Endodermal cell (in vitro differentiated cells): ENCODE data around the gene SRGN. TPM values are rescaled to one million over a fixed set of nuclear protein-coding genes. Genes with fewer than 3 reads are reported as not detected.

Experiments used
- DNase-seq: peaks from one replicate; pipeline ENCODE4 v3.0.0-alpha.2; 2017
- H3K27ac ChIP-seq: 2 replicates; pipeline ENCODE4 v1.5.1; 2013; ENCODE audit warnings: mild to moderate bottlenecking, low read depth, low read length, moderate library complexity
- H3K27me3 ChIP-seq: 2 replicates; pipeline ENCODE4 v1.6.1; 2013; ENCODE audit warnings: mild to moderate bottlenecking, low read length, moderate library complexity; ENCODE audit not compliant: insufficient read depth, control insufficient read depth, poor library complexity, severe bottlenecking
- H3K36me3 ChIP-seq: 2 replicates; pipeline ENCODE4 v1.7.0; 2013; ENCODE audit warnings: mild to moderate bottlenecking, low read length, moderate library complexity; ENCODE audit not compliant: control insufficient read depth, insufficient read depth
- H3K4me1 ChIP-seq: one replicate; pipeline ENCODE4 v1.7.0; 2013; ENCODE audit warnings: low read length; ENCODE audit not compliant: control insufficient read depth, insufficient read depth
- H3K4me3 ChIP-seq: 2 replicates; pipeline ENCODE4 v1.5.1; 2013; ENCODE audit warnings: mild to moderate bottlenecking, low read length, moderate library complexity
- H3K9ac ChIP-seq: 2 replicates; pipeline ENCODE4 v1.6.1; 2013; ENCODE audit warnings: mild to moderate bottlenecking, low read length, moderate library complexity; ENCODE audit not compliant: poor library complexity, severe bottlenecking; ENCODE audit errors: extremely low read depth
- H3K9me3 ChIP-seq: 2 replicates; pipeline ENCODE4 v1.6.1; 2013; ENCODE audit warnings: mild to moderate bottlenecking, low read length, moderate library complexity; ENCODE audit not compliant: control insufficient read depth
- H3K27ac Mint-ChIP-seq: 2 replicates; pipeline ENCODE4 v1.8.0; 2020; ENCODE audit warnings: mixed read lengths
- H3K27me3 Mint-ChIP-seq: 2 replicates; pipeline ENCODE4 v1.8.0; 2021; ENCODE audit warnings: mild to moderate bottlenecking, mixed read lengths; ENCODE audit not compliant: insufficient read depth
- H3K36me3 Mint-ChIP-seq: 2 replicates; pipeline ENCODE4 v1.8.0; 2020; ENCODE audit warnings: low read depth, mixed read lengths
- H3K4me1 Mint-ChIP-seq: 2 replicates; pipeline ENCODE4 v1.8.0; 2020; ENCODE audit warnings: mixed read lengths
- H3K4me3 Mint-ChIP-seq: 2 replicates; pipeline ENCODE4 v1.8.0; 2020; ENCODE audit warnings: mild to moderate bottlenecking, moderate library complexity, mixed read lengths
- H3K9me3 Mint-ChIP-seq: 2 replicates; pipeline ENCODE4 v1.8.0; 2020; ENCODE audit warnings: mild to moderate bottlenecking, mixed read lengths
- CTCF ChIP-seq: fragments of 200-600 bp; sonication (generic); conservative IDR thresholded peaks from 2 replicates; pipeline ENCODE4 v1.5.0; 2021; ENCODE audit warnings: antibody characterized with exemption, mild to moderate bottlenecking
- WGBS, 2 experiments: methylation state at CpG; one replicate each; pipeline versions ENCODE4 v1.1.5 to v1.1.7; 2013; ENCODE audit warnings: missing lambda C conversion rate in 2 of 2, mixed read lengths in 1 of 2; ENCODE audit not compliant: insufficient coverage in 1 of 2, insufficient read length in 1 of 2; 5-methylcytosine and 5-hydroxymethylcytosine counted together
- total RNA-seq, 2 donors: library from RNA; stranded (reverse); fragmentation: NEBNext Ultra II Directional in 1 of 2; extraction: Animal tissue kit (Norgen Biotek cat#: 25700) in 1 of 2; gene quantifications; 2 replicates in 1 of 2; 3 replicates in 1 of 2; pipeline ENCODE4 v1.2.1, GENCODE V29; 2021

Gene SRGN
- total RNA-seq, 2 donors from 2014 or later, result not detected

- no peaks in the 10 kb centered on the region for H3K4me1 ChIP-seq
- Mint-ChIP-seq H3K9me3 (no peaks in the 10 kb centered on the region), H3K27ac (no peak overlapping the region), H3K4me3 (no peak overlapping the region), H3K27me3 (peaks cover 3% of the 10 kb centered on the region), H3K4me1 (no peaks in the 10 kb centered on the region), H3K36me3 (no peaks in the 10 kb centered on the region)
- H3K9ac ChIP-seq, result no peak overlapping the region
- no peak overlapping the region for H3K4me3 ChIP-seq
- no peak for TF ChIP-seq CTCF
- DNase-seq, result no peak
- WGBS, 2 experiments, result 94 to 97% methylated on average over 4 to 6 of the region's 6 CpGs
- no peaks in the 10 kb centered on the region for H3K9me3 ChIP-seq
- H3K27me3 ChIP-seq, result no peaks in the 10 kb centered on the region
- H3K27ac ChIP-seq, result no peak overlapping the region
- no peaks in the 10 kb centered on the region for H3K36me3 ChIP-seq
Observed at GRCh38 chr10:69049566-69049961, 38.3 kb upstream of the SRGN start.

DNA sequence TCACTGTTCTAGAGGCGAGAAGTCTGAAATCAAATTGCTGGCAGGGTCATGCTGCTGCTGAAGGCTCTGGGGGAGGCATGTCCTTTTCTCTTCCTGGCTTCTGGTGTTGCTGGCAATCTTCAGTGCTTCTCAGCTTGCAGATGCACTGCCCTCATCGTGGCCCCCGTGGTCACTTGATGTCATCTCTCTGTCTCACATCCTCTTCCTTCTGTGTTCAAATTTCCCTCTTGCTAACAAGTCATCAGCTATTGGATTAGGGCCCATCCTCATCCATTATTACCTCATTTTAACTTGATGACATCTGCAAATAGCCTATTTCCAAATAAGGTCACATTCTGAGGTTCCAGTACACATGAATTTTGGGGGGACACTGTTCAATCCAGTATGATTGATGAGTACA, 36.6 kb upstream of the SRGN start:
- Histone ChIP-seq H3K4me3 (no peak overlapping the region), H3K27ac (no peak overlapping the region), H3K4me1 (no peaks in the 10 kb centered on the region), H3K9me3 (no peaks in the 10 kb centered on the region), H3K9ac (no peak overlapping the region), H3K27me3 (no peaks in the 10 kb centered on the region), H3K36me3 (no peaks in the 10 kb centered on the region)
- no peak overlapping the region for H3K4me3 Mint-ChIP-seq
- TF ChIP-seq CTCF, result no peak
- no peak overlapping the region for H3K27ac Mint-ChIP-seq
- H3K4me1 Mint-ChIP-seq, result no peaks in the 10 kb centered on the region
- no peaks in the 10 kb centered on the region for H3K9me3 Mint-ChIP-seq
- DNase-seq, result no peak
- 86 to 90% methylated on average over 3 of the region's 3 CpGs for WGBS, 2 experiments
- no peaks in the 10 kb centered on the region for H3K36me3 Mint-ChIP-seq
- peaks cover 3% of the 10 kb centered on the region for H3K27me3 Mint-ChIP-seq

- Mint-ChIP-seq H3K27ac (no peak overlapping the region), H3K4me3 (no peak overlapping the region), H3K4me1 (peaks cover 3% of the 10 kb centered on the region), H3K9me3 (no peaks in the 10 kb centered on the region), H3K36me3 (no peaks in the 10 kb centered on the region), H3K27me3 (peaks cover 3% of the 10 kb centered on the region)
- H3K36me3 ChIP-seq, result no peaks in the 10 kb centered on the region
- H3K9ac ChIP-seq, result no peak overlapping the region
- H3K27ac ChIP-seq, result no peak overlapping the region
- WGBS, 2 experiments, result 87 to 88% methylated on average over 9 to 10 of the region's 10 CpGs
- no peak overlapping the region for H3K4me3 ChIP-seq
- no peak for DNase-seq
- H3K4me1 ChIP-seq, result no peaks in the 10 kb centered on the region
- H3K9me3 ChIP-seq, result no peaks in the 10 kb centered on the region
- no peak for TF ChIP-seq CTCF
- no peaks in the 10 kb centered on the region for H3K27me3 ChIP-seq
Observed at GRCh38 chr10:69051710-69052487, 36.0 kb upstream of the SRGN start.
